Keratinocyte (primary cell): ENCODE data around the gene MRTFA. TPM values are rescaled to one million over a fixed set of nuclear protein-coding genes. Genes with fewer than 3 reads are reported as not detected.

Experiments
- DNase-seq: peaks from one replicate; pipeline ENCODE4 v3.0.0-alpha.2; 2011; ENCODE audit warnings: low read depth, missing footprints, low spot score
- FAIRE-seq: peaks from 2 replicates; lab custom pipeline; 2011; peaks lifted over from hg19 to GRCh38; lab: Jason Lieb, UNC
- H2AFZ ChIP-seq: 2 replicates; pipeline ENCODE4 v1.6.0; 2012; ENCODE audit warnings: low read length, control low read depth, inconsistent platforms; ENCODE audit not compliant: control insufficient read depth
- H3K27ac ChIP-seq: 2 replicates; pipeline ENCODE4 v1.5.1; 2011; ENCODE audit warnings: low read length; ENCODE audit not compliant: control insufficient read depth, insufficient read depth
- H3K27me3 ChIP-seq: 3 replicates; pipeline ENCODE4 v1.6.0; 2011; ENCODE audit warnings: low read length; ENCODE audit not compliant: control insufficient read depth, insufficient read depth; ENCODE audit errors: extremely low read depth
- H3K36me3 ChIP-seq, 2 experiments: 2 replicates in 1 of 2; 3 replicates in 1 of 2; pipeline ENCODE4 v1.5.1; 2011; ENCODE audit warnings: low read length in 2 of 2, mild to moderate bottlenecking in 1 of 2; ENCODE audit not compliant: control insufficient read depth in 2 of 2, insufficient read depth in 2 of 2; ENCODE audit errors: extremely low read depth in 1 of 2
- H3K4me1 ChIP-seq: 3 replicates; pipeline ENCODE4 v1.5.1; 2011; ENCODE audit warnings: low read length; ENCODE audit not compliant: control insufficient read depth, insufficient read depth; ENCODE audit errors: extremely low read depth
- H3K4me2 ChIP-seq: 3 replicates; pipeline ENCODE4 v1.6.0; 2011; ENCODE audit warnings: low read depth, low read length; ENCODE audit not compliant: control insufficient read depth, insufficient read depth; ENCODE audit errors: extremely low read depth
- H3K4me3 ChIP-seq, 3 experiments: fragments of 200-600 bp in 1 of 3; sonication (generic) in 1 of 3; 2 replicates in 2 of 3; 3 replicates in 1 of 3; pipeline ENCODE4 v1.5.1; 2011 to 2016; ENCODE audit warnings: low read length in 3 of 3, mild to moderate bottlenecking in 3 of 3, control low read depth in 2 of 3, inconsistent platforms in 1 of 3, low read depth in 1 of 3, mixed read lengths in 1 of 3, mixed run types in 1 of 3, moderate library complexity in 1 of 3; ENCODE audit not compliant: control insufficient read depth in 2 of 3, insufficient read depth in 2 of 3; ENCODE audit errors: extremely low read depth in 1 of 3
- H3K79me2 ChIP-seq: 2 replicates; pipeline ENCODE4 v1.6.0; 2012; ENCODE audit warnings: low read length; ENCODE audit not compliant: control insufficient read depth, insufficient read depth
- H3K9ac ChIP-seq: 3 replicates; pipeline ENCODE4 v1.6.0; 2011; ENCODE audit warnings: low read length; ENCODE audit not compliant: control insufficient read depth, insufficient read depth; ENCODE audit errors: extremely low read depth
- H3K9me1 ChIP-seq: 3 replicates; pipeline ENCODE4 v1.6.0; 2011; ENCODE audit warnings: low read length; ENCODE audit not compliant: control insufficient read depth, insufficient read depth; ENCODE audit errors: extremely low read depth
- H3K9me3 ChIP-seq: 2 replicates; pipeline ENCODE4 v1.5.1; 2012; ENCODE audit warnings: low read depth, low read length; ENCODE audit not compliant: control insufficient read depth
- H4K20me1 ChIP-seq: 3 replicates; pipeline ENCODE4 v1.6.0; 2011; ENCODE audit warnings: low read length; ENCODE audit not compliant: control insufficient read depth, insufficient read depth; ENCODE audit errors: extremely low read depth
- EZH2 ChIP-seq: IDR thresholded peaks from one replicate; pipeline ENCODE4 v1.6.1; 2012; ENCODE audit warnings: inconsistent platforms, mild to moderate bottlenecking, low read length, moderate library complexity
- dilution Hi-C: fragments of 300-500 bp; cut with MboI; formaldehyde crosslinking; loops from one replicate; pipeline ENCODE4 v1.7.0; 2020; ENCODE audit warnings: low sequenced_read_pairs; ENCODE audit not compliant: extremely low pct_ligation_motif_present
- polyA plus RNA-seq, 5 experiments: library from polyadenylated mRNA; depleted of rRNA in 3 of 5; stranded (reverse) in 3 of 5; stranded (forward) in 1 of 5; unstranded in 1 of 5; fragments of >200 nt; gene quantifications; 1 replicate in 1 of 5; 2 replicates in 3 of 5; 3 replicates in 1 of 5; pipeline versions ENCODE4 v1.2.1 to v1.2.3, GENCODE V29; 2011 to 2012; ENCODE audit warnings: missing spikeins in 2 of 5, low read depth in 1 of 5, low replicate concordance in 1 of 5
- TF ChIP-seq, protein P1 (sequence below), 3 experiments: IDR thresholded peaks in 1 of 3; conservative IDR thresholded peaks in 1 of 3; optimal IDR thresholded peaks in 1 of 3; 2 replicates in 2 of 3; 3 replicates in 1 of 3; pipeline versions ENCODE3 to v1.5.1; 2011; ENCODE audit warnings: low read length in 3 of 3, mild to moderate bottlenecking in 3 of 3, moderate library complexity in 2 of 3, control low read depth in 1 of 3, inconsistent platforms in 1 of 3; ENCODE audit not compliant: insufficient read depth in 2 of 3; ENCODE audit errors: extremely low read depth in 1 of 3

Gene MRTFA
- polyA plus RNA-seq, 1 donor (not counting 4 experiments of a cell fraction or from before 2014, with no cell fraction given), result 6.5 TPM

DNA sequence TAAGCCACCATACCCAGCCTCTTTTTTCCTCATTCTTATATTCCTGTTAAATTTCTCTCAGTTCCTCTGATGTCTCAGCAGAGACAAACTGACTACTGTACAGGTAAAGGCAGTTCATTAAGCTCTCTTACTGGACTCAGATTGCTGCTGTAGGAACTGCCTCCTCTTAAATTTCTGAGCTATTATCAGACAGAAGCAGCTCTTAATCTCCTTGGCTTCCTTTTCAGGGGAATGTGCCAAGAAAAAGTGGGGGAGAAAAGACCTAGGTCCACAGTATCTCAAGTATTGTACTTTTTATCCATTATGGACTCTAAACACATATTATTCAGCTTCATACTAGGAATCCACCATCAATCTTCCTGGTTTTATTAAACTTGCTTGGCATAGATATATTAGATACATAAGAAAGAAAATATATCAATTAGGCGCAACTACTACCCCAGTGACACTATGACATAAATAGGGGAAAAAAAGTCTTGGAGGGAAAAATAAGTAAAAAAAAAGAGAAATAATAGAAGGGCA lies 26.1 kb downstream of the MRTFA start:
- no peak for TF ChIP-seq EZH2
- TF ChIP-seq, protein P1, sequence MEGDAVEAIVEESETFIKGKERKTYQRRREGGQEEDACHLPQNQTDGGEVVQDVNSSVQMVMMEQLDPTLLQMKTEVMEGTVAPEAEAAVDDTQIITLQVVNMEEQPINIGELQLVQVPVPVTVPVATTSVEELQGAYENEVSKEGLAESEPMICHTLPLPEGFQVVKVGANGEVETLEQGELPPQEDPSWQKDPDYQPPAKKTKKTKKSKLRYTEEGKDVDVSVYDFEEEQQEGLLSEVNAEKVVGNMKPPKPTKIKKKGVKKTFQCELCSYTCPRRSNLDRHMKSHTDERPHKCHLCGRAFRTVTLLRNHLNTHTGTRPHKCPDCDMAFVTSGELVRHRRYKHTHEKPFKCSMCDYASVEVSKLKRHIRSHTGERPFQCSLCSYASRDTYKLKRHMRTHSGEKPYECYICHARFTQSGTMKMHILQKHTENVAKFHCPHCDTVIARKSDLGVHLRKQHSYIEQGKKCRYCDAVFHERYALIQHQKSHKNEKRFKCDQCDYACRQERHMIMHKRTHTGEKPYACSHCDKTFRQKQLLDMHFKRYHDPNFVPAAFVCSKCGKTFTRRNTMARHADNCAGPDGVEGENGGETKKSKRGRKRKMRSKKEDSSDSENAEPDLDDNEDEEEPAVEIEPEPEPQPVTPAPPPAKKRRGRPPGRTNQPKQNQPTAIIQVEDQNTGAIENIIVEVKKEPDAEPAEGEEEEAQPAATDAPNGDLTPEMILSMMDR (optimal IDR thresholded peaks at IDR 0.05 in 1 of 3, IDR thresholded peaks at IDR 0.05 in 1 of 3, conservative IDR thresholded peaks at IDR 0.05 in 1 of 3; ENCODE audit: extremely low read depth in 1 of 3, insufficient read depth in 2 of 3, low read length in 3 of 3), result no peak
- Histone ChIP-seq H3K27me3 (no peaks in the 10 kb centered on the region), H3K9ac (no peak overlapping the region), H3K9me1 (peaks cover 14% of the 10 kb centered on the region), H2AFZ (no peak overlapping the region), H3K27ac (no peak overlapping the region), H3K4me1 (peaks cover 17% of the 10 kb centered on the region), H3K4me3 (no peak overlapping the region), H4K20me1 (peaks cover 22% of the 10 kb centered on the region), H3K79me2 (peaks cover 97% of the 10 kb centered on the region), H3K4me2 (no peak overlapping the region), H3K36me3 (peaks cover 0 to 3% of the 10 kb centered on the region in 2 experiments), H3K9me3 (no peaks in the 10 kb centered on the region)
- no peak for DNase-seq
- FAIRE-seq, result no peak
- dilution Hi-C loops, result no loop called here

DNA sequence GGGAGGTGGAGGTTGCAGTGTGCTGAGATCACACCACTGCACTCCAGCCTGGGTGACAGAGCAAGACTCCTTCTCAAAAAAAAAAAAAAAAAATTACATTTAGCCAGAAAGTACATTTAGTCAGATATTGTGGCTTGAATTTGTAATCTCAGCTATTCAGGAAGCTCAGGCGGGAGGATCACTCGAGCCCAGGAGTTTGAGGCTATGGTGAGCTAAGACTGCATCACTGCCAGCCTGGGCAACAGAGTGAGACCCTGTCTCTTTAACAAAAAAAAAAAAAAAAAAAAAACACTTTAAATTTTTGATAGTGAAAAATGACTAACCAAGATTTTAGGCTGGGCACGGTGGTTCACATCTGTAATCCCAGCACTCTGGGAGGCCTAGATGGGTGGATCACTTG lies 27.3 kb downstream of the MRTFA start:
- peaks cover 21% of the 10 kb centered on the region for H3K4me1 ChIP-seq
- FAIRE-seq, result no peak
- peaks cover 22% of the 10 kb centered on the region for H4K20me1 ChIP-seq

More for the DNA sequence above, 27.3 kb downstream of the MRTFA start:
- no peaks in the 10 kb centered on the region for H3K9me3 ChIP-seq
- H3K4me2 ChIP-seq, result no peak overlapping the region
- H3K27ac ChIP-seq, result no peak overlapping the region
- no peak overlapping the region for H3K4me3 ChIP-seq
- H3K9me1 ChIP-seq, result peaks cover 14% of the 10 kb centered on the region
- H3K9ac ChIP-seq, result no peak overlapping the region
- H2AFZ ChIP-seq, result no peak overlapping the region
- dilution Hi-C loops, result no loop called here
- no peaks in the 10 kb centered on the region for H3K27me3 ChIP-seq
- H3K36me3 ChIP-seq, result peaks cover 0 to 3% of the 10 kb centered on the region in 2 experiments
- peaks cover 96% of the 10 kb centered on the region for H3K79me2 ChIP-seq
- no peak for DNase-seq
- TF ChIP-seq, protein P1 (optimal IDR thresholded peaks at IDR 0.05 in 1 of 3, IDR thresholded peaks at IDR 0.05 in 1 of 3, conservative IDR thresholded peaks at IDR 0.05 in 1 of 3; ENCODE audit: extremely low read depth in 1 of 3, insufficient read depth in 2 of 3, low read length in 3 of 3), result no peak
- no peak for TF ChIP-seq EZH2
